GM06990 (cell line): Measurements from ENCODE around the gene TAF5L.
"Not testable (repeated sequence)": the region's sequence is repeated elsewhere in the genome, so short reads cannot be mapped to it uniquely, and the experiment has no call there.

ENCODE experiments used
- DNase-seq: peaks from one replicate; pipeline ENCODE4 v3.0.0-alpha.2; 2011; ENCODE audit not compliant: insufficient read length; ENCODE audit errors: extremely low read depth
- H3K27me3 ChIP-seq: replicated peaks from 2 replicates; pipeline ENCODE4 v1.6.0; 2011; ENCODE audit warnings: low read length; ENCODE audit not compliant: control insufficient read depth, insufficient read depth
- H3K36me3 ChIP-seq: 2 replicates; pipeline ENCODE4 v1.5.1; 2011; ENCODE audit warnings: low read length; ENCODE audit not compliant: control insufficient read depth, insufficient read depth
- H3K4me3 ChIP-seq: replicated peaks from 2 replicates; pipeline ENCODE4 v1.5.1; 2011; ENCODE audit warnings: low read depth, mild to moderate bottlenecking, control low read depth, low read length
- TF ChIP-seq, protein P1 (sequence below): IDR thresholded peaks from 2 replicates; pipeline ENCODE4 v1.5.1; 2011; ENCODE audit warnings: low read length, control low read depth, mild to moderate bottlenecking, inconsistent platforms; ENCODE audit not compliant: insufficient read depth, poor library complexity, severe bottlenecking

Gene TAF5L

DNA sequence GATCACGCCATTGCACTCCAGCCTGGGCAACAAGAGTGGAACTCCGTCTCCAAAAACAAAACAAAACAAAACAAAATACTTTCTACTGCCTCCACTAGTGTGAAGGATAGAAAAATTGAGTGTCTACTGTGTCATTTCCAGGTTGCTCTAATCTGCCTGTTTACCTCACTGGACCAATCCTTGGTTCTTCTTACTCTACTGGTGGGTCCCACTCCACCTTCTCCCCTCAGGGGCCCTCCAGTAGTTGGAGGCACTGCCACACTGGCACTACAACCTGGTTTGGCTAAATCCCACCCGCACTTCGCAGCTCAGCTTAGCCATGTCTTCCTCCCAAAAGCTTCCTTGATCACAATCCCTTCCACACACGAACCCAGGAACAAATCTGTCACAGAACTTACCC, 2.7 kb downstream of the TAF5L start:
- no peak overlapping the region for H3K4me3 ChIP-seq
- no peaks in the 10 kb centered on the region for H3K36me3 ChIP-seq
- H3K27me3 ChIP-seq, result no peaks in the 10 kb centered on the region
- DNase-seq, result no peak
- TF ChIP-seq, protein P1, sequence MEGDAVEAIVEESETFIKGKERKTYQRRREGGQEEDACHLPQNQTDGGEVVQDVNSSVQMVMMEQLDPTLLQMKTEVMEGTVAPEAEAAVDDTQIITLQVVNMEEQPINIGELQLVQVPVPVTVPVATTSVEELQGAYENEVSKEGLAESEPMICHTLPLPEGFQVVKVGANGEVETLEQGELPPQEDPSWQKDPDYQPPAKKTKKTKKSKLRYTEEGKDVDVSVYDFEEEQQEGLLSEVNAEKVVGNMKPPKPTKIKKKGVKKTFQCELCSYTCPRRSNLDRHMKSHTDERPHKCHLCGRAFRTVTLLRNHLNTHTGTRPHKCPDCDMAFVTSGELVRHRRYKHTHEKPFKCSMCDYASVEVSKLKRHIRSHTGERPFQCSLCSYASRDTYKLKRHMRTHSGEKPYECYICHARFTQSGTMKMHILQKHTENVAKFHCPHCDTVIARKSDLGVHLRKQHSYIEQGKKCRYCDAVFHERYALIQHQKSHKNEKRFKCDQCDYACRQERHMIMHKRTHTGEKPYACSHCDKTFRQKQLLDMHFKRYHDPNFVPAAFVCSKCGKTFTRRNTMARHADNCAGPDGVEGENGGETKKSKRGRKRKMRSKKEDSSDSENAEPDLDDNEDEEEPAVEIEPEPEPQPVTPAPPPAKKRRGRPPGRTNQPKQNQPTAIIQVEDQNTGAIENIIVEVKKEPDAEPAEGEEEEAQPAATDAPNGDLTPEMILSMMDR, result no peak

DNA sequence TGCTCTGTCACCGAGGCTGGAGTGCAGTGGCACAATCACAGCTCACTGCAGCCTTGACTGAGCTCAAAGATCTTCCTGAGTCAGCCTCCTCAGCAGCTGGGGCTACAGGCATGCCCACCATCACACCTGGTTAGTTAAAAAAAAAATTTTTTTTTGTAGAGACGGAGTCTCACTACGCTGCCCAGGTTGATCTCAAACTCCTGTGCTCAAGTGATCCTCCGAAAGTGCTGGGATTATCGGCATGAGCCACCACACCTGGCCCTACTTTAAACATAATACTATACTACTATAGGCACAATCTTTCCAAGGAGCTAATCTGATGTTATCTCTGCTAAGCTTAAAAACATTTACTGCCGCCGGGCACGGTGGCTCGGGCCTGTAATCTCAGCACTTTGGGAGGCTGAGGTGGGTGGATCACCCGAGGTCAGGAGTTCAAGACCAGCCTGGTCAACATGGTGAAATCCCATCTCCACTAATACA, 3.2 kb downstream of the TAF5L start:
- not testable (repeated sequence) for H3K4me3 ChIP-seq, DNase-seq, H3K27me3 ChIP-seq, H3K36me3 ChIP-seq

DNA sequence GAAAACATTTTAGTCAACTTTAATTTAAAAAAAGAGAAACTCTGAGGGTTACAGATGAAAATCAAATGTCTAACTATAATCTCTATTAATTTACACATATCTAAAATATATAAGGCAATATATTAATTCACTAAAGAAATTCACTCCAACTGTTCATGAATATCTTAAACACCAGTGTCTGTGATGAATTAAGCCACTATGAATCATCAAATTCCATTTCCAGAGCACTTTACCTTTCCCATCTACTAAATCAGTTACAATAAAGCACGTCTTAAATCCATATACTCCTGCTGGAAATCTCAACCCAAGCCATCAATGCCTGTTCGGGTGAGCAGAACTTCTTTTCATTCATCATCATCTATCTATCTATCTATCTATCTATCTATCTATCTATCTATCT, 4.3 kb downstream of the TAF5L start:
- DNase-seq, result no peak
- TF ChIP-seq, protein P1, result no peak
- Histone ChIP-seq H3K27me3 (no peaks in the 10 kb centered on the region), H3K36me3 (no peaks in the 10 kb centered on the region), H3K4me3 (no peak overlapping the region)

DNA sequence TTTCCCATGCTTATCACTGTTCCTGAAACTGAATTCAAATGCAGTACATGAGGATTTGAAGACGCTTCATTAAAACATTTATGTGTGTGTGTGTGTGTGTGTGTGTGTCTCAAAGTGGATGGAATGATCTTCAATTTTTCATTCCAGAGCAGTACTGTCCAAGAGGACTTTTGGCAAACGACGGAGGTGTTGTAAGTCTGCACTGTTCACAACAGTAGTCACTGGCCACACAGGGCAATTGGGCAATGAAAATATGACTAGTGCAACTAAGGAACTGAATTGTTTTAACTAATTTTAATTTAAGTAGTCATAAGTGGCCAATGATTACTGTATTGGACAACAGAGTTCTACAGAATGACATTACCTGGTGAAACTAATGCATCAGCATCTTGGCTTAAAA, 5.0 kb downstream of the TAF5L start:
- Histone ChIP-seq H3K27me3 (no peaks in the 10 kb centered on the region), H3K4me3 (no peak overlapping the region), H3K36me3 (no peaks in the 10 kb centered on the region)
- DNase-seq, result no peak
- TF ChIP-seq, protein P1, result no peak

DNA sequence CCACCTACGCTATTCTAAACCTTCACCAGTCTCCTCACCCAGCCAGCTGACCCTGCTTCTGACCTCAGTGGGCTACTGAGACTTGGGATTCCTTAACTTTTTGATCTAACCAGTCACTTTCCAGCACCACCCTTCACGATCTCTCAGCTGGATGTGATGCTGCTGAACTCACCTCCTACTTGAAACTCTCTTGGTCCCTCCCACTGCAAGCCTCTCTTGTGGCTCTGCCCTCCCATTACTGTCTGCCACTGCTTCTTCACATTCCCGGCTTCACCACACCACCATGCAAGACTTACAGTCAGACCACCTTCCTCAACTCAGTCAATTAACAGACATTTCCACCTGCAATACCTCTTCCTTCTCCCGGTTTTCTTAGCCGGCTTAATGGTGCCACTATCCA, 6.3 kb downstream of the TAF5L start:
- Histone ChIP-seq H3K27me3 (no peaks in the 10 kb centered on the region), H3K36me3 (no peaks in the 10 kb centered on the region), H3K4me3 (no peak overlapping the region)
- DNase-seq, result no peak
- TF ChIP-seq, protein P1, result no peak

DNA sequence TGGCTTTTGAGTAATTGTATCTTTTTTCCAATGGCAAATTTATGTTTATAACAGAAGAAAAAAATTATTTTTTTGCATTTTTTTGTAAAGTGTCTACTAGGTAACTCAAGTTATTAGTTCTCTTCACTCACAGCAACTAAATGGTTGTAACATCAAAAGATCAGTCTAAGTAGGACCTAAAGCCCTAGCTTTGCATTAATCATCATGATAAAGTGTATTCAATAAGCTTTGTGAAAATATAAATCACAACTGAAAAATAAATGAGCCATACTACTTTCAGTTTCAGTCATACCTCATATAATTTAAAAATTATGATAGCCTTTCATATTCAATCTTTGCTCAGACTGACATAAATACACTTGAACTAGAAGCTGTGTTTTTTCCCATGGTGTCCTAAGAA, 6.9 kb downstream of the TAF5L start:
- H3K27me3 ChIP-seq, result no peaks in the 10 kb centered on the region
- no peaks in the 10 kb centered on the region for H3K36me3 ChIP-seq
- no peak for DNase-seq
- TF ChIP-seq, protein P1, result no peak
- no peak overlapping the region for H3K4me3 ChIP-seq
